ENCODE measurements around the gene ZNF180.
A peak's percentile ranks its signal among the peaks of the same experiment; 100 is the strongest.
"Not testable (repeated sequence)": the region's sequence is repeated elsewhere in the genome, so short reads cannot be mapped to it uniquely, and the experiment has no call there.

ZNF180 gene

DNA sequence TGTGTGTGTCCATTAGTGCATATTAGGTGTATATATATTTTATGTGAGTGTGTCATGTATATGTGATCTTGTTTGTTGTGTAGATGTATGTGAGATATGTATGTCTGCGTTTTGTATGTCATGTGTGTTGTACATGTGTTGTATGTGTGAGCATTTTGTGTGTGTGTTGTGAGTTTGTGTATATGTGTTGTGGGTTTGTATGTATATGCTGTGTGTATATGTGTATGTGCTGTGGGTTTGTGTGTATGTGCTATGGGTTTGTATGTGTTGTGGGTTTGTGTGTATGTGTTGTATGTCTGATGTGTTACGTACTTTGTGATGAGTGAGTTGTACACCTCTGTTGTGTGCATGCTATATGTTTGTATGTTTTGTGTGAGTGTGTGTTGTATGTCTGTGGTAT lies 21.0 kb upstream of the ZNF180 start:
- no peak for FAIRE-seq
- no peak for TF ChIP-seq POLR2A (IDR thresholded peaks at IDR 0.05; ENCODE audit: low read depth, low read length)
- DNase-seq (ENCODE audit: insufficient read length, low spot score), result no peak

DNA sequence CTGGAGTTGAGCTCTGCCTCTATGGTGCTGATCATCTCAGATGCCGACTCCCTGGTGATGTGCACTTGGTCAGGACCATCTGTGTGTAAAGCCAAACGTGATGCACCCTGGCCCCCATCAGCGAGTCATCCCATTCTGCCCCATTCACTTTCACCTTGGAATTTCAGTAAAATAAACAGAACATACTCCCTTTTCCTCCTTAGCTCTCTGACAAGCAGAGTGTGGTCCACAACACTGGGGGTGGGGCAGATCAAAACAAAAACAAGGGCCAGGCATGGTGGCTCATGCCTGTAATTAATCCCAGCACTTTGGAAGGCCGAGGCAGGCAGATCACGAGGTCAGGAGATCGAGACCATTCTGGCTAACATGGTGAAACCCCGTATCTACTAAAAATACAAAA lies 16.8 kb upstream of the ZNF180 start:
- DNase-seq (ENCODE audit: insufficient read length, low spot score) (no peak), FAIRE-seq (no peak)
- no peak for TF ChIP-seq POLR2A (IDR thresholded peaks at IDR 0.05; ENCODE audit: low read depth, low read length)

DNA sequence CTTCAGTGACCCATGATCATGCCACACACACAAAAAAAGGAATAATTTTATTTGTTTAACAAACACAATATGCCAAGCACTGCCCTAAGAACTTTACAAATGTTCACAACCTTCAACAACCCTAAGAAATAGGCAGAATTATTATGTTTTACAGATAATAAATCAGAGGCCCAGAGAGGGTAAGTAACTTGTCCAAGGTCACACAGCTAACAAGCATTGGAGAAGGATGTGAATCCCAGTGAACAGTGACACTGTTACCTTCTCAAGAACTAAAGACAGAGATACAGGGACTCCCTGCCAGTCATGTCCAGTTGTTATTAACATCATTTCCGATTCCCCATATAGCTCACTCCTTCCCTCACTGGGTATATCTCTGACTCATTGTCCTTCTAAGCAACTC lies 15.6 kb upstream of the ZNF180 start:
- no peak for TF ChIP-seq POLR2A (IDR thresholded peaks at IDR 0.05; ENCODE audit: low read depth, low read length)
- no peak for FAIRE-seq

DNA sequence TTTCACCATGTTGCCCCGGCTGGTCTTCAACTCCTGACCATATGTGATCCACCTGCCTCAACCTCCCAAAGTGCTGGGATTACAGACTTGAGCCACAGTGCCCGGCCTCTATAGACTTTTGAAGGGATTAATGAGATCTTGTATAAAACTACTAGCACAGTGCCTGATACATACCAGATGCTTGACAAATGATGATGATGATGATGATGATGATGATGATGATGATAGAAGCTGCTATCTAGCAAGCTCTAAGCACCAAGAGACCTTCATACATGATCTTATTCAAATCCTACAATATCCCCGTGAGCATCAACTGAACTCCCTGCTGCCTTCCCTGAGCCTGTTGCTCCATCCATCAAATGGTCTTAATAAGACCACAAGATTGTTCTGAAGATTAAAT lies 14.7 kb upstream of the ZNF180 start:
- no peak for FAIRE-seq
- no peak for TF ChIP-seq POLR2A (IDR thresholded peaks at IDR 0.05; ENCODE audit: low read depth, low read length)
- no peak for DNase-seq (ENCODE audit: insufficient read length, low spot score)

More for the DNA sequence above, 15.6 kb upstream of the ZNF180 start:
- DNase-seq (ENCODE audit: insufficient read length, low spot score), result no peak

GRCh38 chr19:44512326-44513298 lies 12.3 kb upstream of the ZNF180 start:
- DNase-seq (ENCODE audit: insufficient read length, low spot score) (peak; percentile 69), FAIRE-seq (peak; percentile 78)
- no peak for TF ChIP-seq POLR2A (IDR thresholded peaks at IDR 0.05; ENCODE audit: low read depth, low read length)

GRCh38 chr19:44509478-44509877 lies 9.2 kb upstream of the ZNF180 start:
- TF ChIP-seq POLR2A (IDR thresholded peaks at IDR 0.05; ENCODE audit: low read depth, low read length), result no peak
- DNase-seq (ENCODE audit: insufficient read length, low spot score) (no peak), FAIRE-seq (no peak)

DNA sequence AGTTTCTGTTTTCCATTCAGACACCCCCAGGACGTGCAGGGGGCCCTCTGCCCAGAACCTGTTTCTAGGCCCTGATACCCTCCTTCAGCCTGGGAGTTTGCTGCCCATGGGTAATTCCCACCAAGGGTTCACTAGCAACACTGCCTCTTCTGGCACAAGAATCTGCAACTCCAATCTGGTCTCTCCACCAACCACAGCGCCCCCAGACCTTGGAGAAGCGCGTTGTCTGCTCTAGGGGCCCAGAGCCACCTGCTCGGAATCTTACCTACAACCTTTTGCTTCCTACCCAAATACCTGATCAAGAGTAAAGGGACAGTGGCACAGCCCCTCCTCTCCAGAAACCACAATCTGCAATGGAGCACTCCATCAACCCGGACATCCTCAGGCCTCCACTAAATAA lies 763 bp downstream of the ZNF180 start:
- DNase-seq (ENCODE audit: insufficient read length, low spot score), result no peak
- TF ChIP-seq POLR2A (IDR thresholded peaks at IDR 0.05; ENCODE audit: low read depth, low read length), result no peak
- FAIRE-seq, result no peak

DNA sequence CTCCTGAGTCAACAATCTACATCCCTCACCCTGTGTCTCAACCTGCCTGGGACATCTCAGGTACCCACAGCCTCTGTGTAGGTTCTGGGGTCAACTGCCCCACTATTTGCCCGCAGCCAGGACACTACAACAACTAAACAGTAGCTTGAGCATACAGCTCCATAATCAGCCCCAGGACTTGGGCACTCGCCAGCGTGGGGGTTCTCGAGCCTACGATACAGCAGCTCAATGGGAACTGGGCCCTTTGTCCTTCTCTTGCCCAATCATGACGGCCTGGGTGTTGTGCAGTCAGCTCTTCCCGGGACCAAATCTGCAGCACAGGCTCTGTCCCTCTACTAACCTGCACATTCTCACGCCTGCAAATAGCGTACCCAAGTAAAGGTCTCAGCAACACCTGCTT lies 1.3 kb downstream of the ZNF180 start:
- FAIRE-seq, result no peak

GRCh38 chr19:44496711-44497110 lies 3.6 kb downstream of the ZNF180 start:
- no peak for TF ChIP-seq POLR2A (IDR thresholded peaks at IDR 0.05; ENCODE audit: low read depth, low read length)
- FAIRE-seq (no peak), DNase-seq (ENCODE audit: insufficient read length, low spot score) (no peak)

More for the DNA sequence above, 1.3 kb downstream of the ZNF180 start:
- no peak for DNase-seq (ENCODE audit: insufficient read length, low spot score)
- TF ChIP-seq POLR2A (IDR thresholded peaks at IDR 0.05; ENCODE audit: low read depth, low read length), result no peak

DNA sequence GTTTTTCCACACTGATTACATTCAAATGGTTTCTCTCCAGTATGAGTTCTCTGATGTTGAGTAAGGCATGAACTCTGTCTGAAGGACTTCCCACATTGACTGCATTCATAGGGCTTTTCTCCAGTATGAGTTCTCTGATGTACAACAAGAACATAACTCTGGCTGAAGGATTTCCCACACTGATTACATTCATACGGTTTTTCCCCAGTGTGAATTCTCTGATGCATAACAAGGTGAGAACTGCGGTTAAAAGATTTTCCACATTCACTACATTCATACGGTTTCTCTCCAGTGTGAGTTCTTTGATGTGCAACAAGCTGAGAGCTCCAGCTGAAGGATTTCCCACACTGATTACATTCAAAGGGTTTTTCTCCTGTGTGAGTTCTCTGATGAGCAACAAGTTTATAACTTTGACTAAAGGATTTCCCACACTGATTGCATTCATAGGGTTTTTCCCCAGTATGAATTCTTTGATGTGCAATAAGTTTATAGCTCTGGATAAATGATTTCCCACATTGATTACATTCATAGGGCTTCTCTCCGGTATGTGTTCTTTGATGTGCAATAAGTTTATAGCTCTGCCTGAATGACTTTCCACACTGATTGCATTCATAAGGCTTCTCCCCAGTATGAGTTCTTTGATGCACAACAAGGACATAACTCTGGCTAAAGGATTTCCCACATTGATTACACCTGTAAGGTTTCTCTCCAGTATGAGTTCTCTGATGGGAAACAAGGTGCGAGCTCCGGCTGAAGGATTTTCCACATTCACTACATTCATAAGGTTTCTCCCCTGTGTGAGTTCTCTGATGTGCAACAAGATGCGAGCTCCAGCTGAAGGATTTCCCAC lies 23.5 kb downstream of the ZNF180 start:
- TF ChIP-seq POLR2A (IDR thresholded peaks at IDR 0.05; ENCODE audit: low read depth, low read length), result no peak
- DNase-seq (ENCODE audit: insufficient read length, low spot score) (no peak), FAIRE-seq (no peak)

- not testable (repeated sequence) for DNase-seq (ENCODE audit: insufficient read length, low spot score); FAIRE-seq
Observed at GRCh38 chr19:44468730-44469129, 31.6 kb downstream of the ZNF180 start.

DNA sequence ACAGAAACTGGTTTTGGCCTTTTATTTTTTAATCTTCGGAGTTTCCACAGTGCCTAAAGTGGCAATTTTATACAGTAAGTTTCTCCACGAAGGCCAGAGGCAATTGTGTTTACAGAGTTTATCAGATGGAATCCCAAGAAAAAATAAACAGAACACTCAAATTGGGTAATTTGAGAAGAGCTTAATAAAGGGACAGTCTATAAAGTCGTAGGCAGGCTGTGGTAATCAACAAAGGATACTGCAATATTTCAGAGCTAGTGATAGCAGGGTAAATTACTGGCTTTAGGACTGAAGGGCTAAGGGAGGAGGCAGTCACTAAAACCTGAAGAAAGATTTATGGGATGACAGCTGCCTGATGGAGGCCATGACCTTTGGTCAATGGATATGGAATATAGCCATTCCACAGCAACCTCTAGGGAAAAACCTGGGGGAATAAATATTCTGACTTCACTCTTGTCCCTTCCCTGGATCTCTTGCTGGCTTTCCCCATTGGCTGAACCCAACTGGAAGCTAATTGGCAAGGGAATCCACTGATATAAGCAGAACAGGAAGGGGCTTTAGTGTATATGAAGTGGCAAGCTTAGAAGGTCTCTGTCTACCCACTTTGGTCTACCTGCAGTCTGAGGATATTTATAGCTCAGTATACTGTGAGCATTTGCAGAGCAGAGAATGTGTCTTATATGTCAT lies 37.6 kb downstream of the ZNF180 start:
- not testable (repeated sequence) for FAIRE-seq; DNase-seq (ENCODE audit: insufficient read length, low spot score)

DNA sequence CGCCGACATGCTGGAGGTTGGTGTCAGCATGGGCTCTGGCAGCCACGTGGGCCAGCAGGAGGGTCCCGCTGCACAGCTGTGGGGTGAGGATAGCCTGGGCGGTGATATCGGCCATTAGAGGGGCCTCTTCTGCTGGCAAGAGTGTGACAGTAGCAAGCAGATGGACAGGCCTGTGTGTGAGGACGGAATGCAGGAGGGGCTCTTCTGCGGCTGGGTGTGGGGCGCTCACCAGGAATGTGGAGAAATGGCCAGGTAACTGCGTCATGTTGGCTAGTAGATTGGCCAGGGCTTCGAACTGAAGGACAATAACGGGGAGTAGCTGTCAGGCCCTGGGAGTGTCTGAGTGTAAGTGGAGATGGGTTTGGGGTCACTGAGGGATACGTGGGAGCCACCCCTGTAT lies 44.3 kb downstream of the ZNF180 start:
- not testable (repeated sequence) for FAIRE-seq; DNase-seq (ENCODE audit: insufficient read length, low spot score)

- no peak for DNase-seq (ENCODE audit: insufficient read length, low spot score)
- no peak for FAIRE-seq
- no peak for TF ChIP-seq POLR2A (IDR thresholded peaks at IDR 0.05; ENCODE audit: low read depth, low read length)
Observed at GRCh38 chr19:44455100-44455499, 45.2 kb downstream of the ZNF180 start.
